ENCODE results near the gene ZNF426. TPM values are rescaled to one million over a fixed set of nuclear protein-coding genes. Genes with fewer than 3 reads are reported as not detected.

Gene ZNF426
- total and polyA plus RNA-seq, 2 of the 13 experiments (the other 11 are each of a cell fraction or from before 2014, with no cell fraction given) = 3.8 to 14.9 TPM

DNA sequence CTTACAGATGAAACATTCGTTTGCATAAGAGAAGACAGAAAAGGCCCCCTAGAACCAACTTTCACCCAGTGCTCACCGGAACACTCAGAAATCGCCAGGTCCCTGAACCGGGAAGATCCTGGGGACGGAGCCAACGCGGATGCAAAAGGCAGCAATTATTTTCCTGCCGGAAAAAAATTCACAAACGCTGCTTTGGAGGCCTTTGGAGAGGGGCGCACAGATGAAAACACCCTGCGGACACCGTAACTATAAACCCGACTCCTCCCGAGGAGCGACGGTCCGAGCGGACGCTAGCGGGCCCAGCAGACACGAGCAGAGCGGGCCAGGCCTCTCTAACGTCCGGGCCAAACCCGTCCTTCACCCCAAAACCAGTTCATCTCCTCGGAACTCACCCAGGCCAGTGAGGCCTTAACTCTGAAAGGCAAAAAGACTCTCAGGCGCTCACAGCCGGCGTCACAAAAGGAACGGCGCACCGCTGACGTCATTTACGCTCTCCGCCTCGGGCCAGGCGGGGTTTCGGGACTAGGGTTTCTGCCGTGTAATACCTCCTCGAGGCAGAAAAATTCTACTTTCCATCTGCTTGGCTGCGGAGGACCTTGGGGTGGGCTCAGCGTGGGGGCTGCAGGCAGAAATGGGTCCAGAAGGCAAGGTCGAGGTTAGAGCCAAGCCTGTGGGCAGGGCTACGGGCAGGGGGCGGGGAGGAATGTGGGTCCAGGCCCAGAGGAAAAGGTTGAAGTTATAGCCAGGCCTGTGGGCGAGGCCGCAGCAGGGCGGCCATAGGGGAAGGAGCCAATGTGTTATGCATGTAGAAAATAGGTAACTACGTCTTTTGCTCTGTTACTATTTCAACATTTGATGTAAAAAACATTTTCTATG lies at the start of gene ZNF426 (continued):
- TF ChIP-seq, protein P1, sequence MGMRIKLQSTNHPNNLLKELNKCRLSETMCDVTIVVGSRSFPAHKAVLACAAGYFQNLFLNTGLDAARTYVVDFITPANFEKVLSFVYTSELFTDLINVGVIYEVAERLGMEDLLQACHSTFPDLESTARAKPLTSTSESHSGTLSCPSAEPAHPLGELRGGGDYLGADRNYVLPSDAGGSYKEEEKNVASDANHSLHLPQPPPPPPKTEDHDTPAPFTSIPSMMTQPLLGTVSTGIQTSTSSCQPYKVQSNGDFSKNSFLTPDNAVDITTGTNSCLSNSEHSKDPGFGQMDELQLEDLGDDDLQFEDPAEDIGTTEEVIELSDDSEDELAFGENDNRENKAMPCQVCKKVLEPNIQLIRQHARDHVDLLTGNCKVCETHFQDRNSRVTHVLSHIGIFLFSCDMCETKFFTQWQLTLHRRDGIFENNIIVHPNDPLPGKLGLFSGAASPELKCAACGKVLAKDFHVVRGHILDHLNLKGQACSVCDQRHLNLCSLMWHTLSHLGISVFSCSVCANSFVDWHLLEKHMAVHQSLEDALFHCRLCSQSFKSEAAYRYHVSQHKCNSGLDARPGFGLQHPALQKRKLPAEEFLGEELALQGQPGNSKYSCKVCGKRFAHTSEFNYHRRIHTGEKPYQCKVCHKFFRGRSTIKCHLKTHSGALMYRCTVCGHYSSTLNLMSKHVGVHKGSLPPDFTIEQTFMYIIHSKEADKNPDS (CRISPR knock-in tag; IDR thresholded peaks at IDR 0.05) = peak; percentile 70; the same call in 1 of the 2 replicates
- TF ChIP-seq ZSCAN12 (CRISPR knock-in tag; IDR thresholded peaks at IDR 0.05) (no peak), NFE2 (CRISPR knock-in tag; IDR thresholded peaks at IDR 0.05) (no peak), FOXA1 (IDR thresholded peaks at IDR 0.05) (no peak), FOXA1 (CRISPR knock-in tag; IDR thresholded peaks at IDR 0.05) (no peak), ZNF256 (CRISPR knock-in tag; conservative IDR thresholded peaks at IDR 0.05) (peak; percentile 85), CBX5 (CRISPR knock-in tag; IDR thresholded peaks at IDR 0.05; ENCODE audit: borderline replicate concordance) (peak; percentile 28; the same call in 1 of the 2 replicates), ZNF124 (CRISPR knock-in tag; IDR thresholded peaks at IDR 0.05) (peak; percentile 67; the same call in 1 of the 2 replicates), JARID2 (CRISPR knock-in tag; IDR thresholded peaks at IDR 0.05; ENCODE audit: insufficient replicate concordance) (no peak), ZNF816 (CRISPR knock-in tag; IDR thresholded peaks at IDR 0.05; ENCODE audit: borderline replicate concordance) (peak; percentile 92; the same call in 1 of the 2 replicates)
- TF ChIP-seq, protein P2, sequence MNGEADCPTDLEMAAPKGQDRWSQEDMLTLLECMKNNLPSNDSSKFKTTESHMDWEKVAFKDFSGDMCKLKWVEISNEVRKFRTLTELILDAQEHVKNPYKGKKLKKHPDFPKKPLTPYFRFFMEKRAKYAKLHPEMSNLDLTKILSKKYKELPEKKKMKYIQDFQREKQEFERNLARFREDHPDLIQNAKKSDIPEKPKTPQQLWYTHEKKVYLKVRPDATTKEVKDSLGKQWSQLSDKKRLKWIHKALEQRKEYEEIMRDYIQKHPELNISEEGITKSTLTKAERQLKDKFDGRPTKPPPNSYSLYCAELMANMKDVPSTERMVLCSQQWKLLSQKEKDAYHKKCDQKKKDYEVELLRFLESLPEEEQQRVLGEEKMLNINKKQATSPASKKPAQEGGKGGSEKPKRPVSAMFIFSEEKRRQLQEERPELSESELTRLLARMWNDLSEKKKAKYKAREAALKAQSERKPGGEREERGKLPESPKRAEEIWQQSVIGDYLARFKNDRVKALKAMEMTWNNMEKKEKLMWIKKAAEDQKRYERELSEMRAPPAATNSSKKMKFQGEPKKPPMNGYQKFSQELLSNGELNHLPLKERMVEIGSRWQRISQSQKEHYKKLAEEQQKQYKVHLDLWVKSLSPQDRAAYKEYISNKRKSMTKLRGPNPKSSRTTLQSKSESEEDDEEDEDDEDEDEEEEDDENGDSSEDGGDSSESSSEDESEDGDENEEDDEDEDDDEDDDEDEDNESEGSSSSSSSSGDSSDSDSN (CRISPR knock-in tag; IDR thresholded peaks at IDR 0.05) = peak; percentile 60; the same call in 1 of the 2 replicates
- TF ChIP-seq, protein P3, sequence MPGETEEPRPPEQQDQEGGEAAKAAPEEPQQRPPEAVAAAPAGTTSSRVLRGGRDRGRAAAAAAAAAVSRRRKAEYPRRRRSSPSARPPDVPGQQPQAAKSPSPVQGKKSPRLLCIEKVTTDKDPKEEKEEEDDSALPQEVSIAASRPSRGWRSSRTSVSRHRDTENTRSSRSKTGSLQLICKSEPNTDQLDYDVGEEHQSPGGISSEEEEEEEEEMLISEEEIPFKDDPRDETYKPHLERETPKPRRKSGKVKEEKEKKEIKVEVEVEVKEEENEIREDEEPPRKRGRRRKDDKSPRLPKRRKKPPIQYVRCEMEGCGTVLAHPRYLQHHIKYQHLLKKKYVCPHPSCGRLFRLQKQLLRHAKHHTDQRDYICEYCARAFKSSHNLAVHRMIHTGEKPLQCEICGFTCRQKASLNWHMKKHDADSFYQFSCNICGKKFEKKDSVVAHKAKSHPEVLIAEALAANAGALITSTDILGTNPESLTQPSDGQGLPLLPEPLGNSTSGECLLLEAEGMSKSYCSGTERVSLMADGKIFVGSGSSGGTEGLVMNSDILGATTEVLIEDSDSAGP (CRISPR knock-in tag; IDR thresholded peaks at IDR 0.05; ENCODE audit: borderline replicate concordance) = peak; percentile 78; the same call in 1 of the 2 replicates
- TF ChIP-seq, protein P4, sequence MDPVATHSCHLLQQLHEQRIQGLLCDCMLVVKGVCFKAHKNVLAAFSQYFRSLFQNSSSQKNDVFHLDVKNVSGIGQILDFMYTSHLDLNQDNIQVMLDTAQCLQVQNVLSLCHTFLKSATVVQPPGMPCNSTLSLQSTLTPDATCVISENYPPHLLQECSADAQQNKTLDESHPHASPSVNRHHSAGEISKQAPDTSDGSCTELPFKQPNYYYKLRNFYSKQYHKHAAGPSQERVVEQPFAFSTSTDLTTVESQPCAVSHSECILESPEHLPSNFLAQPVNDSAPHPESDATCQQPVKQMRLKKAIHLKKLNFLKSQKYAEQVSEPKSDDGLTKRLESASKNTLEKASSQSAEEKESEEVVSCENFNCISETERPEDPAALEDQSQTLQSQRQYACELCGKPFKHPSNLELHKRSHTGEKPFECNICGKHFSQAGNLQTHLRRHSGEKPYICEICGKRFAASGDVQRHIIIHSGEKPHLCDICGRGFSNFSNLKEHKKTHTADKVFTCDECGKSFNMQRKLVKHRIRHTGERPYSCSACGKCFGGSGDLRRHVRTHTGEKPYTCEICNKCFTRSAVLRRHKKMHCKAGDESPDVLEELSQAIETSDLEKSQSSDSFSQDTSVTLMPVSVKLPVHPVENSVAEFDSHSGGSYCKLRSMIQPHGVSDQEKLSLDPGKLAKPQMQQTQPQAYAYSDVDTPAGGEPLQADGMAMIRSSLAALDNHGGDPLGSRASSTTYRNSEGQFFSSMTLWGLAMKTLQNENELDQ (CRISPR knock-in tag; IDR thresholded peaks at IDR 0.05; ENCODE audit: borderline replicate concordance) = no peak
- TF ChIP-seq, protein P5, sequence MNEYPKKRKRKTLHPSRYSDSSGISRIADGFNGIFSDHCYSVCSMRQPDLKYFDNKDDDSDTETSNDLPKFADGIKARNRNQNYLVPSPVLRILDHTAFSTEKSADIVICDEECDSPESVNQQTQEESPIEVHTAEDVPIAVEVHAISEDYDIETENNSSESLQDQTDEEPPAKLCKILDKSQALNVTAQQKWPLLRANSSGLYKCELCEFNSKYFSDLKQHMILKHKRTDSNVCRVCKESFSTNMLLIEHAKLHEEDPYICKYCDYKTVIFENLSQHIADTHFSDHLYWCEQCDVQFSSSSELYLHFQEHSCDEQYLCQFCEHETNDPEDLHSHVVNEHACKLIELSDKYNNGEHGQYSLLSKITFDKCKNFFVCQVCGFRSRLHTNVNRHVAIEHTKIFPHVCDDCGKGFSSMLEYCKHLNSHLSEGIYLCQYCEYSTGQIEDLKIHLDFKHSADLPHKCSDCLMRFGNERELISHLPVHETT (CRISPR knock-in tag; conservative IDR thresholded peaks at IDR 0.05) = no peak; the same call in 1 of the 2 replicates
